ENCODE results near the gene KCTD3. TPM values are rescaled to one million over a fixed set of nuclear protein-coding genes. Genes with fewer than 3 reads are reported as not detected.

KCTD3 gene
- total and polyA plus RNA-seq, 2 of the 13 experiments (the other 11 are each of a cell fraction or from before 2014, with no cell fraction given): 49.8 to 68.1 TPM

- TF ChIP-seq, protein P1, sequence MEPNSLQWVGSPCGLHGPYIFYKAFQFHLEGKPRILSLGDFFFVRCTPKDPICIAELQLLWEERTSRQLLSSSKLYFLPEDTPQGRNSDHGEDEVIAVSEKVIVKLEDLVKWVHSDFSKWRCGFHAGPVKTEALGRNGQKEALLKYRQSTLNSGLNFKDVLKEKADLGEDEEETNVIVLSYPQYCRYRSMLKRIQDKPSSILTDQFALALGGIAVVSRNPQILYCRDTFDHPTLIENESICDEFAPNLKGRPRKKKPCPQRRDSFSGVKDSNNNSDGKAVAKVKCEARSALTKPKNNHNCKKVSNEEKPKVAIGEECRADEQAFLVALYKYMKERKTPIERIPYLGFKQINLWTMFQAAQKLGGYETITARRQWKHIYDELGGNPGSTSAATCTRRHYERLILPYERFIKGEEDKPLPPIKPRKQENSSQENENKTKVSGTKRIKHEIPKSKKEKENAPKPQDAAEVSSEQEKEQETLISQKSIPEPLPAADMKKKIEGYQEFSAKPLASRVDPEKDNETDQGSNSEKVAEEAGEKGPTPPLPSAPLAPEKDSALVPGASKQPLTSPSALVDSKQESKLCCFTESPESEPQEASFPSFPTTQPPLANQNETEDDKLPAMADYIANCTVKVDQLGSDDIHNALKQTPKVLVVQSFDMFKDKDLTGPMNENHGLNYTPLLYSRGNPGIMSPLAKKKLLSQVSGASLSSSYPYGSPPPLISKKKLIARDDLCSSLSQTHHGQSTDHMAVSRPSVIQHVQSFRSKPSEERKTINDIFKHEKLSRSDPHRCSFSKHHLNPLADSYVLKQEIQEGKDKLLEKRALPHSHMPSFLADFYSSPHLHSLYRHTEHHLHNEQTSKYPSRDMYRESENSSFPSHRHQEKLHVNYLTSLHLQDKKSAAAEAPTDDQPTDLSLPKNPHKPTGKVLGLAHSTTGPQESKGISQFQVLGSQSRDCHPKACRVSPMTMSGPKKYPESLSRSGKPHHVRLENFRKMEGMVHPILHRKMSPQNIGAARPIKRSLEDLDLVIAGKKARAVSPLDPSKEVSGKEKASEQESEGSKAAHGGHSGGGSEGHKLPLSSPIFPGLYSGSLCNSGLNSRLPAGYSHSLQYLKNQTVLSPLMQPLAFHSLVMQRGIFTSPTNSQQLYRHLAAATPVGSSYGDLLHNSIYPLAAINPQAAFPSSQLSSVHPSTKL (CRISPR knock-in tag; IDR thresholded peaks at IDR 0.05): no peak
- no peak for TF ChIP-seq ZNF552 (CRISPR knock-in tag; IDR thresholded peaks at IDR 0.05; ENCODE audit: borderline replicate concordance)
- TF ChIP-seq TEF (CRISPR knock-in tag; IDR thresholded peaks at IDR 0.05): no peak
- no peak for TF ChIP-seq DDIT3 (CRISPR knock-in tag; IDR thresholded peaks at IDR 0.05)
- TF ChIP-seq ZBTB26 (CRISPR knock-in tag; IDR thresholded peaks at IDR 0.05; ENCODE audit: borderline replicate concordance): no peak
- no peak for TF ChIP-seq ZNF609 (CRISPR knock-in tag; IDR thresholded peaks at IDR 0.05; ENCODE audit: borderline replicate concordance)
- no peak for TF ChIP-seq NFATC3 (CRISPR knock-in tag; IDR thresholded peaks at IDR 0.05)
- TF ChIP-seq, protein P2, sequence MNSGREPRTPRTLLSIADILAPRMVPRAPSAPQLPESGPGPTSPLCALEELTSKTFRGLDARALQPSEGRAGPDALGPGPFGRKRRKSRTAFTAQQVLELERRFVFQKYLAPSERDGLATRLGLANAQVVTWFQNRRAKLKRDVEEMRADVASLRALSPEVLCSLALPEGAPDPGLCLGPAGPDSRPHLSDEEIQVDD (CRISPR knock-in tag; IDR thresholded peaks at IDR 0.05; ENCODE audit: borderline replicate concordance): no peak
- TF ChIP-seq ZNF607 (CRISPR knock-in tag; IDR thresholded peaks at IDR 0.05; ENCODE audit: borderline replicate concordance): no peak
- TF ChIP-seq ZNF17 (CRISPR knock-in tag; IDR thresholded peaks at IDR 0.05): no peak
- no peak for TF ChIP-seq ZNF512B (CRISPR knock-in tag; IDR thresholded peaks at IDR 0.05; ENCODE audit: borderline replicate concordance)
Observed at GRCh38 chr1:215526846-215527151, 40.3 kb upstream of the KCTD3 start (continued).

All from HepG2 (cell line).